Parathyroid adenoma (tissue), 2 donors: ENCODE data around the gene FAM229A.

Experiments
- H2AFZ ChIP-seq: fragments of 300-600 bp; sonication (generic); one replicate; pipeline ENCODE4 v1.7.0; 2017; ENCODE audit warnings: antibody characterized with exemption, mild to moderate bottlenecking
- H3K27ac ChIP-seq: fragments of 300-600 bp; sonication (generic); one replicate; pipeline ENCODE4 v1.7.0; 2017
- H3K27me3 ChIP-seq: fragments of 300-600 bp; sonication (generic); one replicate; pipeline ENCODE4 v1.7.0; 2017; ENCODE audit warnings: low read length; ENCODE audit not compliant: control insufficient read depth, insufficient read depth
- H3K36me3 ChIP-seq: fragments of 300-600 bp; sonication (generic); one replicate; pipeline ENCODE4 v1.7.0; 2017; ENCODE audit warnings: low read length; ENCODE audit not compliant: control insufficient read depth, insufficient read depth
- H3K4me1 ChIP-seq: fragments of 300-600 bp; sonication (generic); one replicate; pipeline ENCODE4 v1.7.0; 2017; ENCODE audit warnings: control low read depth
- H3K4me2 ChIP-seq: fragments of 300-600 bp; sonication (generic); one replicate; pipeline ENCODE4 v1.7.0; 2017; ENCODE audit warnings: low read length
- H3K4me3 ChIP-seq: fragments of 300-600 bp; sonication (generic); one replicate; pipeline ENCODE4 v1.7.0; 2017; ENCODE audit warnings: low read depth, low read length
- H3K79me2 ChIP-seq: fragments of 300-600 bp; sonication (generic); one replicate; pipeline ENCODE4 v1.7.0; 2017; ENCODE audit warnings: control low read depth
- H3K9ac ChIP-seq: fragments of 300-600 bp; sonication (generic); one replicate; pipeline ENCODE4 v1.7.0; 2017; ENCODE audit warnings: mild to moderate bottlenecking
- H3K9me3 ChIP-seq: fragments of 300-600 bp; sonication (generic); one replicate; pipeline ENCODE4 v1.7.0; 2017; ENCODE audit warnings: low read length; ENCODE audit not compliant: control insufficient read depth
- TF ChIP-seq, protein P1 (sequence below): fragments of 300-600 bp; sonication (generic); IDR thresholded peaks from one replicate; pipeline ENCODE4 v1.7.0; 2017; ENCODE audit warnings: antibody characterized with exemption, mild to moderate bottlenecking
- donor health status: primary hyperparathyroidism.

The FAM229A gene

DNA sequence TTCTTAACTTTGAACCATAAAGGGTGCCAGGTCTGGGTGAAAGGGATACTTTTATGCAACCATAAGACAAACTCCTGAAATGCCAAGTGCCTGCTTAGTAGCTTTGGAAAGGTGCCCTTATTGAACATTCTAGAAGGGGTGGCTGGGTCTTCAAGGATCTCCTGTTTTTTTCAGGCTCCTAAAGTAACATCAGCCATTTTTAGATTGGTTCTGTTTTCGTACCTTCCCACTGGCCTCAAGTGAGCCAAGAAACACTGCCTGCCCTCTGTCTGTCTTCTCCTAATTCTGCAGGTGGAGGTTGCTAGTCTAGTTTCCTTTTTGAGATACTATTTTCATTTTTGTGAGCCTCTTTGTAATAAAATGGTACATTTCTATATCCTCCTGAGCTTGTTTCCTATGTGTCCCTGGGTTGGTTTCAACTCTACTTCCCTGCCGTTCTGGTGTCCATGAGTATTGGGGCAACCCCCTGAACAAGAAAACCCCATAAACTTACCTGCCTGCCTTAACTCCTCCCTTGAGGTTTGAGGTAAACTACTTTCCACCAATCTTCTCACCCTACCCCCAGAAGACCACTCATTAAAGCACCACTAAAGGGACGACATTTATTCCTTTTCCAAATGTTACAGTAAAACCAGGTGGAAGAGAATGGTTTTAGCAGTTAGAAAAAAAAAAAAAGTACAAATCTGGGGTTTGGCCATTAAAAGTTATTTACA is 28.9 kb downstream of the FAM229A start:
- Histone ChIP-seq H3K4me3 (no peak overlapping the region), H2AFZ (no peak overlapping the region), H3K9ac (no peak overlapping the region), H3K79me2 (no peaks in the 10 kb centered on the region), H3K4me1 (no peaks in the 10 kb centered on the region), H3K27me3 (no peaks in the 10 kb centered on the region), H3K36me3 (no peaks in the 10 kb centered on the region), H3K27ac (no peak overlapping the region), H3K4me2 (no peak overlapping the region), H3K9me3 (no peaks in the 10 kb centered on the region)
- TF ChIP-seq, protein P1, sequence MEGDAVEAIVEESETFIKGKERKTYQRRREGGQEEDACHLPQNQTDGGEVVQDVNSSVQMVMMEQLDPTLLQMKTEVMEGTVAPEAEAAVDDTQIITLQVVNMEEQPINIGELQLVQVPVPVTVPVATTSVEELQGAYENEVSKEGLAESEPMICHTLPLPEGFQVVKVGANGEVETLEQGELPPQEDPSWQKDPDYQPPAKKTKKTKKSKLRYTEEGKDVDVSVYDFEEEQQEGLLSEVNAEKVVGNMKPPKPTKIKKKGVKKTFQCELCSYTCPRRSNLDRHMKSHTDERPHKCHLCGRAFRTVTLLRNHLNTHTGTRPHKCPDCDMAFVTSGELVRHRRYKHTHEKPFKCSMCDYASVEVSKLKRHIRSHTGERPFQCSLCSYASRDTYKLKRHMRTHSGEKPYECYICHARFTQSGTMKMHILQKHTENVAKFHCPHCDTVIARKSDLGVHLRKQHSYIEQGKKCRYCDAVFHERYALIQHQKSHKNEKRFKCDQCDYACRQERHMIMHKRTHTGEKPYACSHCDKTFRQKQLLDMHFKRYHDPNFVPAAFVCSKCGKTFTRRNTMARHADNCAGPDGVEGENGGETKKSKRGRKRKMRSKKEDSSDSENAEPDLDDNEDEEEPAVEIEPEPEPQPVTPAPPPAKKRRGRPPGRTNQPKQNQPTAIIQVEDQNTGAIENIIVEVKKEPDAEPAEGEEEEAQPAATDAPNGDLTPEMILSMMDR = no peak

DNA sequence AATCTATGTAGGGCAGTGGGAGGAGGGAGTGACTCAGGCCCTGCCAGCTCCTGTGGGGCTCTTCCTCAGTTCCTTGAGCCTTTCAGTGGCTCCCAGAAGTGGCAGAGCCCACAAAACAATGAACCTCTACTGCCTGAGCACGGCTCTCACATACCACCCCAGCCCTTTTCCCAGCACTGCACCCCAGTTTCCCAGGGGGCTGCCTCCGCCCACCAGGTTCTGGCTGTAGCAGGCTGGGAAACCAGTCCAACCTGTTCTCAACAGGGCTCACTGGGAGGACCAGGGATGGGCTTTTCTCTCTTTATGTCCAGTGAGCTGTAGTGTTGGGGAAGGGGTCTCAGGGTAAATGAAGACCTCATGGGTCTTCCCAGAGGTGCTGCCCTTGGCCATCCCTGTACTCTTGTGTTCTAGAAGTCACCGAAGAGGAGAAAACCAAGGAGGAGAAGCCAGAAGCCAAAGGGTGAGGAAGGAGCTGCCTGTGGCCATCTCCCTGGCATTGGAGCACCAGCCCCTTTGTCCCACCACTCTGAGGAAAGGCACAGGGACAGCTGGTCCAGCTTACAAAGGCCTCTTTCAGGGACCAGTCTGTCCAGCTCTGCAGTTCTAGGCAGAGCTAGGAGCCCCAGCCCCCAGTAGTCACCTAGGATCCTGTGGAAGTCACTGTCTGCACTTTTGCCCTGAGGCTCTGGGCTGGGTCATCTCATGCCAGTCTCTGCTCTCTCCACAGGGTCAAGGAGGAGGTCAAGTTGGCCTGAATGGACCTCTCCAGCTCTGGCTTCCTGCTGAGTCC is 29.8 kb downstream of the FAM229A start:
- no peaks in the 10 kb centered on the region for H3K36me3 ChIP-seq
- H3K27me3 ChIP-seq = no peaks in the 10 kb centered on the region
- TF ChIP-seq, protein P1 = no peak
- H3K4me3 ChIP-seq = no peak overlapping the region
- H3K27ac ChIP-seq = no peak overlapping the region
- no peaks in the 10 kb centered on the region for H3K79me2 ChIP-seq
- no peak overlapping the region for H2AFZ ChIP-seq
- H3K9me3 ChIP-seq = no peaks in the 10 kb centered on the region
- no peak overlapping the region for H3K9ac ChIP-seq
- no peaks in the 10 kb centered on the region for H3K4me1 ChIP-seq
- H3K4me2 ChIP-seq = no peak overlapping the region

DNA sequence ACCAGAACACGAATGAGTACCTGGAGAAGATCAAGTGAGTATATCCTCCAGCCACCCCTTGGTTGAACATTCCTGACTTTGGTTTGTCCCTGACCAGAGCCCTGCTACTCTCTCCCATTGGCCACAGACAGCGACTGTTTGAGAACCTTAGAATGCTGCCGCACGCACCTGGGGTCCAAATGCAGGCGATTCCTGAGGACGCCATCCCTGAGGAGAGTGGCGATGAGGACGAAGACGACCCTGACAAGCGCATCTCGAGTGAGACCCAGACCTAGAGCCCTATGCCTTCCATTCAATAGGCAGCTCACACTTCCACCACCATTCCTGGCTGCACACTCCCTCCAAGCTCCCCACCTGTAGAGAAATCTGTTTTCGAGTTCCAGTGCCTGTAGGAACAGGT is 30.7 kb downstream of the FAM229A start:
- Histone ChIP-seq H2AFZ (no peak overlapping the region), H3K4me3 (no peak overlapping the region), H3K79me2 (no peaks in the 10 kb centered on the region), H3K36me3 (no peaks in the 10 kb centered on the region), H3K27ac (no peak overlapping the region), H3K27me3 (no peaks in the 10 kb centered on the region), H3K4me2 (no peak overlapping the region), H3K9me3 (no peaks in the 10 kb centered on the region), H3K4me1 (no peaks in the 10 kb centered on the region), H3K9ac (no peak overlapping the region)
- TF ChIP-seq, protein P1 = no peak

DNA sequence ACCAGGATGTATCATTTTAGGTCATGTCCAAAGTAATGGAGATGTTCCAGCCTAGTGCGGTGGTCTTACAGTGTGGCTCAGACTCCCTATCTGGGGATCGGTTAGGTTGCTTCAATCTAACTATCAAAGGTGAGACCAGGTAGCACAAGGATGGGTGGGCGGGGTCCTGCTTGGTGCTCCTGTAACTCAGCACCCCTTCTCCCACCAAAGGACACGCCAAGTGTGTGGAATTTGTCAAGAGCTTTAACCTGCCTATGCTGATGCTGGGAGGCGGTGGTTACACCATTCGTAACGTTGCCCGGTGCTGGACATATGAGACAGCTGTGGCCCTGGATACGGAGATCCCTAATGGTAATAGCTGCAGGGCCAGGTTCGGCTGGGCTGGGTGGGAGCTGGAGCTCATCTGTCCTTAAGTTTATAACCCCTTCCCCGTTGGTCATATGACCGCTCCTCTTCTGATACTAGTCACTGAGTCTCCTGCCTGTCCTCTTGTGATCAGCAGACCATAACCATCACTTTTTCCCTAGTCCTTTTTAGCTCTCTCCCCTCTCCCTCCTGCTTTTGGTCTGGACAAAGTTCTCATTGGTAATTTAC is 31.6 kb downstream of the FAM229A start:
- Histone ChIP-seq H2AFZ (no peak overlapping the region), H3K4me3 (no peak overlapping the region), H3K36me3 (no peaks in the 10 kb centered on the region), H3K79me2 (no peaks in the 10 kb centered on the region), H3K4me2 (no peak overlapping the region), H3K4me1 (no peaks in the 10 kb centered on the region), H3K27me3 (no peaks in the 10 kb centered on the region), H3K9me3 (no peaks in the 10 kb centered on the region), H3K9ac (no peak overlapping the region), H3K27ac (no peak overlapping the region)
- TF ChIP-seq, protein P1 = no peak
